GM18867 (cell line): Measurements from ENCODE around the gene NR2F1.

Experiments used
- ATAC-seq: cut with Tn5 transposase; IDR thresholded peaks from one replicate; pipeline ENCODE4 v1.9.1; 2021; ENCODE audit warnings: mild to moderate bottlenecking, moderate library complexity; ENCODE audit not compliant: unreplicated experiment

NR2F1 gene

GRCh38 chr5:93590493-93590892, 7.5 kb downstream of the NR2F1 start:
- no peak for ATAC-seq

- ATAC-seq = no peak
These were observed 8.4 kb downstream of the NR2F1 start for GRCh38 chr5:93591323-93591945.

- ATAC-seq = no peak
These were observed 9.9 kb downstream of the NR2F1 start for GRCh38 chr5:93592883-93593282.

GRCh38 chr5:93593476-93594131, 10.6 kb downstream of the NR2F1 start:
- ATAC-seq = no peak

- ATAC-seq = no peak
These were observed 11.8 kb downstream of the NR2F1 start for GRCh38 chr5:93594591-93595419.

- ATAC-seq = no peak
These were observed 12.6 kb downstream of the NR2F1 start for GRCh38 chr5:93595420-93596147.

- no peak for ATAC-seq
These were observed 13.3 kb downstream of the NR2F1 start for GRCh38 chr5:93596310-93596675.

GRCh38 chr5:93596676-93597490, 13.9 kb downstream of the NR2F1 start:
- ATAC-seq = no peak

- ATAC-seq = no peak
These were observed 15.3 kb downstream of the NR2F1 start for GRCh38 chr5:93598091-93599000.

- no peak for ATAC-seq
These were observed 16.0 kb downstream of the NR2F1 start for GRCh38 chr5:93599001-93599379.

- no peak for ATAC-seq
These were observed 16.5 kb downstream of the NR2F1 start for GRCh38 chr5:93599399-93600120.

GRCh38 chr5:93600409-93601070, 17.5 kb downstream of the NR2F1 start:
- no peak for ATAC-seq

- no peak for ATAC-seq
These were observed 18.2 kb downstream of the NR2F1 start for GRCh38 chr5:93601071-93601801.

- no peak for ATAC-seq
These were observed 18.8 kb downstream of the NR2F1 start for GRCh38 chr5:93601802-93602155.

- no peak for ATAC-seq
These were observed 19.4 kb downstream of the NR2F1 start for GRCh38 chr5:93602241-93603077.

GRCh38 chr5:93603078-93603792, 20.2 kb downstream of the NR2F1 start:
- ATAC-seq = no peak
